H1 (cell line): Measurements from ENCODE around the gene CYB5R3. TPM values are rescaled to one million over a fixed set of nuclear protein-coding genes. Genes with fewer than 3 reads are reported as not detected.

Source experiments
- USF2 ChIP-seq: IDR thresholded peaks from 2 replicates; pipeline ENCODE4 v1.6.1; 2011; ENCODE audit warnings: low read length, improper control_type of control experiment
- polyA plus RNA-seq, 7 experiments: library from polyadenylated mRNA; depleted of rRNA in 3 of 7; stranded (reverse) in 5 of 7; unstranded in 2 of 7; fragments of >200 nt in 5 of 7; fragments of 200-250 nt in 2 of 7; gene quantifications; 1 replicate in 5 of 7; 2 replicates in 1 of 7; 4 replicates in 1 of 7; pipeline versions ENCODE4 v1.2.1 to v1.2.3, GENCODE V29; 2011 to 2013; ENCODE audit warnings: missing spikeins in 2 of 7, mixed read lengths in 2 of 7
- total RNA-seq: library from RNA; stranded (reverse); fragmentation: NEBNext Ultra II Directional; extraction: Animal tissue kit (Norgen Biotek cat#: 25700); gene quantifications from 2 replicates; pipeline ENCODE4 v1.2.1, GENCODE V29; 2021

Gene CYB5R3
- total and polyA plus RNA-seq, 2 of the 8 experiments (the other 6 are each of a cell fraction or from before 2014, with no cell fraction given) = 75.3 to 113 TPM

- TF ChIP-seq USF2 = no peak
Measured at GRCh38 chr22:42683578-42684283, 34.5 kb upstream of the CYB5R3 start (continued).
